Measurements from ENCODE around the gene CDX1.

CDX1 gene

GRCh38 chr5:150166037-150166649, 435 bp upstream of the CDX1 start:
- FAIRE-seq, result no peak
- DNase-seq (ENCODE audit: insufficient read length, low spot score), result no peak
- no peak for TF ChIP-seq POLR2A (IDR thresholded peaks at IDR 0.05; ENCODE audit: low read depth, low read length)
- no peak for TF ChIP-seq PAX5 (IDR thresholded peaks at IDR 0.05; ENCODE audit: insufficient read depth, low read length, severe bottlenecking)

- no peak for TF ChIP-seq TAF1 (IDR thresholded peaks at IDR 0.05; ENCODE audit: low read depth, low read length)
- TF ChIP-seq POU2F2 (IDR thresholded peaks at IDR 0.05; ENCODE audit: low read depth, low read length), result no peak
- no peak for TF ChIP-seq SPI1 (IDR thresholded peaks at IDR 0.05; ENCODE audit: low read depth, low read length)
- TF ChIP-seq POLR2AphosphoS5 (IDR thresholded peaks at IDR 0.05; ENCODE audit: low read depth, low read length), result no peak
- no peak for TF ChIP-seq POLR2A (IDR thresholded peaks at IDR 0.05; ENCODE audit: low read depth, low read length)
- no peak for TF ChIP-seq PAX5 (IDR thresholded peaks at IDR 0.05; ENCODE audit: insufficient read depth, low read length, severe bottlenecking)
- FAIRE-seq (no peak), DNase-seq (ENCODE audit: insufficient read length, low spot score) (no peak)
Measured at GRCh38 chr5:150167512-150167850, 903 bp downstream of the CDX1 start.

- TF ChIP-seq TAF1 (IDR thresholded peaks at IDR 0.05; ENCODE audit: low read depth, low read length), result no peak
- no peak for TF ChIP-seq POU2F2 (IDR thresholded peaks at IDR 0.05; ENCODE audit: low read depth, low read length)
- TF ChIP-seq SPI1 (IDR thresholded peaks at IDR 0.05; ENCODE audit: low read depth, low read length), result no peak
- no peak for TF ChIP-seq POLR2A (IDR thresholded peaks at IDR 0.05; ENCODE audit: low read depth, low read length)
- TF ChIP-seq POLR2AphosphoS5 (IDR thresholded peaks at IDR 0.05; ENCODE audit: low read depth, low read length), result no peak
- TF ChIP-seq PAX5 (IDR thresholded peaks at IDR 0.05; ENCODE audit: insufficient read depth, low read length, severe bottlenecking), result no peak
- DNase-seq (ENCODE audit: insufficient read length, low spot score), result no peak
- no peak for FAIRE-seq
Measured at GRCh38 chr5:150167908-150168307, 1.3 kb downstream of the CDX1 start.

GRCh38 chr5:150168864-150169263, 2.3 kb downstream of the CDX1 start:
- FAIRE-seq (no peak), DNase-seq (ENCODE audit: insufficient read length, low spot score) (no peak)
- no peak for TF ChIP-seq SPI1 (IDR thresholded peaks at IDR 0.05; ENCODE audit: low read depth, low read length)
- TF ChIP-seq POU2F2 (IDR thresholded peaks at IDR 0.05; ENCODE audit: low read depth, low read length), result no peak
- no peak for TF ChIP-seq TAF1 (IDR thresholded peaks at IDR 0.05; ENCODE audit: low read depth, low read length)
- TF ChIP-seq POLR2A (IDR thresholded peaks at IDR 0.05; ENCODE audit: low read depth, low read length), result no peak
- TF ChIP-seq PAX5 (IDR thresholded peaks at IDR 0.05; ENCODE audit: insufficient read depth, low read length, severe bottlenecking), result no peak
- no peak for TF ChIP-seq POLR2AphosphoS5 (IDR thresholded peaks at IDR 0.05; ENCODE audit: low read depth, low read length)

GRCh38 chr5:150172145-150172544, 5.6 kb downstream of the CDX1 start:
- DNase-seq (ENCODE audit: insufficient read length, low spot score) (no peak), FAIRE-seq (no peak)

GRCh38 chr5:150172556-150172955, 6.0 kb downstream of the CDX1 start:
- DNase-seq (ENCODE audit: insufficient read length, low spot score) (no peak), FAIRE-seq (no peak)
- TF ChIP-seq POU2F2 (IDR thresholded peaks at IDR 0.05; ENCODE audit: low read depth, low read length), result no peak
- no peak for TF ChIP-seq PAX5 (IDR thresholded peaks at IDR 0.05; ENCODE audit: insufficient read depth, low read length, severe bottlenecking)
- no peak for TF ChIP-seq TAF1 (IDR thresholded peaks at IDR 0.05; ENCODE audit: low read depth, low read length)
- no peak for TF ChIP-seq POLR2AphosphoS5 (IDR thresholded peaks at IDR 0.05; ENCODE audit: low read depth, low read length)
- TF ChIP-seq POLR2A (IDR thresholded peaks at IDR 0.05; ENCODE audit: low read depth, low read length), result no peak
- no peak for TF ChIP-seq SPI1 (IDR thresholded peaks at IDR 0.05; ENCODE audit: low read depth, low read length)

More at GRCh38 chr5:150172145-150172544, 5.6 kb downstream of the CDX1 start:
- TF ChIP-seq SPI1 (IDR thresholded peaks at IDR 0.05; ENCODE audit: low read depth, low read length), result no peak
- no peak for TF ChIP-seq TAF1 (IDR thresholded peaks at IDR 0.05; ENCODE audit: low read depth, low read length)

GRCh38 chr5:150173161-150173560, 6.6 kb downstream of the CDX1 start:
- TF ChIP-seq POLR2A (IDR thresholded peaks at IDR 0.05; ENCODE audit: low read depth, low read length) (no peak), PAX5 (IDR thresholded peaks at IDR 0.05; ENCODE audit: insufficient read depth, low read length, severe bottlenecking) (no peak), POU2F2 (IDR thresholded peaks at IDR 0.05; ENCODE audit: low read depth, low read length) (no peak), POLR2AphosphoS5 (IDR thresholded peaks at IDR 0.05; ENCODE audit: low read depth, low read length) (no peak), TAF1 (IDR thresholded peaks at IDR 0.05; ENCODE audit: low read depth, low read length) (no peak), SPI1 (IDR thresholded peaks at IDR 0.05; ENCODE audit: low read depth, low read length) (no peak)
- DNase-seq (ENCODE audit: insufficient read length, low spot score), result no peak
- no peak for FAIRE-seq

GRCh38 chr5:150174285-150174684, 7.7 kb downstream of the CDX1 start:
- TF ChIP-seq PAX5 (IDR thresholded peaks at IDR 0.05; ENCODE audit: insufficient read depth, low read length, severe bottlenecking), result no peak
- TF ChIP-seq POLR2A (IDR thresholded peaks at IDR 0.05; ENCODE audit: low read depth, low read length), result no peak
- TF ChIP-seq SPI1 (IDR thresholded peaks at IDR 0.05; ENCODE audit: low read depth, low read length), result no peak
- no peak for TF ChIP-seq POLR2AphosphoS5 (IDR thresholded peaks at IDR 0.05; ENCODE audit: low read depth, low read length)
- no peak for TF ChIP-seq TAF1 (IDR thresholded peaks at IDR 0.05; ENCODE audit: low read depth, low read length)
- TF ChIP-seq POU2F2 (IDR thresholded peaks at IDR 0.05; ENCODE audit: low read depth, low read length), result no peak
- DNase-seq (ENCODE audit: insufficient read length, low spot score), result no peak
- FAIRE-seq, result no peak

GRCh38 chr5:150175076-150175475, 8.5 kb downstream of the CDX1 start:
- no peak for DNase-seq (ENCODE audit: insufficient read length, low spot score)
- TF ChIP-seq POLR2AphosphoS5 (IDR thresholded peaks at IDR 0.05; ENCODE audit: low read depth, low read length), result no peak
- no peak for TF ChIP-seq POU2F2 (IDR thresholded peaks at IDR 0.05; ENCODE audit: low read depth, low read length)
- no peak for TF ChIP-seq PAX5 (IDR thresholded peaks at IDR 0.05; ENCODE audit: insufficient read depth, low read length, severe bottlenecking)
- TF ChIP-seq SPI1 (IDR thresholded peaks at IDR 0.05; ENCODE audit: low read depth, low read length), result no peak
- TF ChIP-seq POLR2A (IDR thresholded peaks at IDR 0.05; ENCODE audit: low read depth, low read length), result no peak
- no peak for TF ChIP-seq TAF1 (IDR thresholded peaks at IDR 0.05; ENCODE audit: low read depth, low read length)
- FAIRE-seq, result no peak

- FAIRE-seq, result no peak
- no peak for DNase-seq (ENCODE audit: insufficient read length, low spot score)
- TF ChIP-seq POU2F2 (IDR thresholded peaks at IDR 0.05; ENCODE audit: low read depth, low read length) (no peak), PAX5 (IDR thresholded peaks at IDR 0.05; ENCODE audit: insufficient read depth, low read length, severe bottlenecking) (no peak), POLR2AphosphoS5 (IDR thresholded peaks at IDR 0.05; ENCODE audit: low read depth, low read length) (no peak), TAF1 (IDR thresholded peaks at IDR 0.05; ENCODE audit: low read depth, low read length) (no peak), SPI1 (IDR thresholded peaks at IDR 0.05; ENCODE audit: low read depth, low read length) (no peak), POLR2A (IDR thresholded peaks at IDR 0.05; ENCODE audit: low read depth, low read length) (no peak)
Measured at GRCh38 chr5:150175536-150175935, 9.0 kb downstream of the CDX1 start.

Measured in GM12891 (cell line).